GM19324 (cell line): ENCODE data around the gene MDGA2.

Source experiments
- ATAC-seq: cut with Tn5 transposase; IDR thresholded peaks from one replicate; pipeline ENCODE4 v1.9.1; 2021; ENCODE audit warnings: mild to moderate bottlenecking, moderate library complexity; ENCODE audit not compliant: unreplicated experiment, low FRiP score

The MDGA2 gene

GRCh38 chr14:47675466-47676314 is at the start of gene MDGA2:
Gene MDGA2 (minus strand): TSS chr14:47675605.
- no peak for ATAC-seq

DNA sequence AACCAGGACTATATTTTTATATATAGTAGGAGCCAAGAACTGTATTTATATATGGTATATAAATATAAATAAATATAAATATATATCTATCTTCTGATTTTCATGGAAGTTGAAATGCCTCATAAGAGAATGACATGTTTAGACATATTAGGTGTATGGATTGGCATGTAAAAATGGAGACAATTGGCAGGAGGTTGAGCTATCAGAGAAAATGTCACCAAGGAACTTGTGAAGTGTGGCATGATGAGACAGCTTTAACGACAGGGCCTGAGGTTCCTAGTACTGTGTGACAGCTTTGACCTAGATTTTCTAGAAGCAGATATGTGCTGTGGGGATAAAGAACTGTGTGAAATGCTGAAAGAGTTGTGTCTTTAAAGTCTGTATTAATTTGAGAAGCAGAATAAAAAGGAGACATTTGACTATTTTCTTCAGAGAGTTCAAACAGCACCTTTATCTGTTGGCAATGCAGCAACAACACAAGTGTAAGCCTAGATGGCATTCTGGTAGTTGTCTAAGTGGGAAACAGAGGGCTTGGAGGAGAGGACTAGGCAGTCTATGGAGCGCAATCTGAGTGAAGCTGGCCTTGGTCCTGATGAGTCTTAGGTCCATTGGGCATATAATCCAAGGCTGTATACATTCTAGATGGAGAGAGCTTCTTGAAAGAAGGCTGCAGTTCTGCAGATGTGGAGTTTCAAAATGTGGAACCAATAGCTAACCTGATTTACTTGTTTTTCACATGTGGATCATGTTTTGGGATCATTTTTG is 47.7 kb upstream of the MDGA2 start:
- no peak for ATAC-seq

DNA sequence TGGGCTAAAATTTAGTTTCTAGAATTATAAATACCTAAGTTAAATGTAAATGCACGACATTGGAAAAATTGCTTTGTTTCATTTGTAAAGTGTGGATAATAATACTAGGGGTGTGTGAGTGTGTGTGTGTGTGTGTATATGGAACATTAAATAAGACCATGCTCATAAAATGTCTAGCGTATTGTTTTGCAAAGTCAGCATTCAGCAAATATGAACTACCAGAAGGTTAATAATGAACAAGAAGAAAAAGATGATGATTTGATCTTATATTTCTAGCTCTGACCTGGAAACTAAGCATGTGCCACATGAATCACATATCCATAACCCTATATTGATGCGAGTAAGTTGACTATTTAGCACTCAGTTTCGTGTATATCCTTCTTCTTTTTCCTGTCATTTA is 44.9 kb upstream of the MDGA2 start:
- no peak for ATAC-seq

DNA sequence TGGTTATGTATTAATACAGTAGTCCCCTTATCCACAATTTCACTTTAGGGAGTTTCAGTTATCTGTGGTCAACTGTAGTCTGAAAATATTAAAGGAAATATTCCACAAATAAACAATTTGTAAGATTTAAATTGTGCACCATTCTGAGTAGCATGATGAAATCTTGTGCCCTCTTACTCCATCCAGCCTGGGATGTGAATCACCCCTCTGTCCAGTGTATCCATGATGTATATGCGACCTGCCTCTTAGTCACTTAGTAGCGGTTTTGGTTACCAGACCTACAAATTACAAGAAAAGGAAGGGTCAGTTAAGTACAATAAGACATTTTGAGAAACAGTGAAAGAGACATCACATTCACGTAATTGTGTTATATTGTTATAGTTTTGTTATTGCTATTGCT is 39.9 kb upstream of the MDGA2 start:
- ATAC-seq = no peak

- ATAC-seq = no peak
These were observed 35.2 kb upstream of the MDGA2 start for GRCh38 chr14:47710581-47710980.

DNA sequence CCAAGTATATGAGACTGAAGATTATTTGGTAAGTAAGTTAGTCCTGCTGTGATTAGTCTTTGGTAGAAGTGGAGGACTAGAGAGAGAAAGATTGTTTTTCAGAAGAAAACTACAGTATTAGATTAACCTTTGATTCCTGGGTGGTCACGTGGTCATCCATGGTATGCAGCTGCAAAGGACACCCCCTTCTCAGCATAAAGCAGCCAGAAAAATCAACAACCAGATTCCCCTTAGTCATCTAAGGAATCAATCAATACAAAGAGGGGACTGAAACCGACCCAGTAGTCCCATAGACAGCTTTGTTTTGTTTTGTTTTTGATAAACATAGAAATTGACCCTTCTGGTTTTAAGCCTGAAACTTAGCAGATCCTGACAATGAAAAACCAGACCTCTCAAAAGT is 30.3 kb upstream of the MDGA2 start:
- no peak for ATAC-seq

- ATAC-seq = no peak
These were observed 16.4 kb upstream of the MDGA2 start for GRCh38 chr14:47691829-47692228.

DNA sequence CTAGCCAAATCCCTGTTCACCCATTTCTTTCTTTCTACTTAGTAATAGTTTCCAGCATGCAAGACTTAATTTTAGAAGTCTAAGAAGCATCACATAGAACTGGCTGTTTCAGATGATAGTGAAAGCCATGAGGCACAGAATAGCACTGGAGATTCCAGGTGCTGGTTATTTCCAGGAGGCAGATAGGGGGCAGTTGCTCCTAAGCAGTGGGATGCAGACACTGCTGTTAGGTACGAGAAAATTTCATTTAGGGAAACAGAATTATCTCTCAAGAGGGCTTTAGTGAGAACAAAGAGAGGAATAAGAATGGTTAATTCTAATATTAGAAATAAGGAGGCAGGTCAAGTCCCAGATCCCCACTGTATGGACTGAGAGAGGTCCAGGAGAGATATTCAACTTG is 3.6 kb upstream of the MDGA2 start:
- no peak for ATAC-seq

DNA sequence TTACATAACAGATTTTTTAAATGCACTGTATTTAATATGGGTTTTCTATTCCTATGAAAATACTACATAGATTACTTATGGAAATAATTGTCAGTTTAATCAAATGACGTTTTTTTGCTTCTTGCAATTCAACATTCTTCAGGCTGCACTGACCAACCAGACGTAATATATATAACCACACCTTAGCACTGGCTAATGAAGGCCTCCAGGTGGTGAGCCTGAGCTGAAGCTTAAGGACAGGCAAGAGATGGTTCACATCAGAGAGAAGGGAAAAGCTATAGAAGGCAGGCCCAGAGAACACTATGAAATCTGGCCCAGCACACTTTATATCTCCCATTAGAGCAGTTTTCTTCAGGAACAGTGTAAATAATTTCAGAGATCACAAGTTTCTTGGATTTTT is 2.8 kb upstream of the MDGA2 start:
- ATAC-seq = no peak

GRCh38 chr14:47676315-47676617 is 861 bp upstream of the MDGA2 start:
- ATAC-seq = no peak

- no peak for ATAC-seq
These were observed 601 bp downstream of the MDGA2 start for GRCh38 chr14:47674543-47675465.

DNA sequence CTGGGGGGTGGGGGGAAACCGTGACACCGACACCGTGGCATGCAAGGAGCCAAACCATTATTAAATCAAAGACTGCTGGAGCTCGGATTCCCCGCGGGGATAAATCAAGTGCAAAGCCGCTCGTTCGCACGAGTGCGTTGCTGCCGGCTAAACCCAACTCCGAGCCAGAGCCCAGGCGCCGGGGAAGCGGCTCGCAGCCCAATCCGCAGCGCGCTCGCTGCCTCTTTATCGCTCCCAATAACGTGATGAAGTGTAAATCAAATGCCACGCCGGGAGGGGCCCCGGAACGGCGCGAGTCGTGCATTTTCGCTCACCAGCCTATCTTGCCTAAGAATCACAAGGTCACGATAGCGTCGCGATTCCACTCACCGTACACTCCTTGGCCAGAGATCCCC is 1.3 kb downstream of the MDGA2 start:
- no peak for ATAC-seq

DNA sequence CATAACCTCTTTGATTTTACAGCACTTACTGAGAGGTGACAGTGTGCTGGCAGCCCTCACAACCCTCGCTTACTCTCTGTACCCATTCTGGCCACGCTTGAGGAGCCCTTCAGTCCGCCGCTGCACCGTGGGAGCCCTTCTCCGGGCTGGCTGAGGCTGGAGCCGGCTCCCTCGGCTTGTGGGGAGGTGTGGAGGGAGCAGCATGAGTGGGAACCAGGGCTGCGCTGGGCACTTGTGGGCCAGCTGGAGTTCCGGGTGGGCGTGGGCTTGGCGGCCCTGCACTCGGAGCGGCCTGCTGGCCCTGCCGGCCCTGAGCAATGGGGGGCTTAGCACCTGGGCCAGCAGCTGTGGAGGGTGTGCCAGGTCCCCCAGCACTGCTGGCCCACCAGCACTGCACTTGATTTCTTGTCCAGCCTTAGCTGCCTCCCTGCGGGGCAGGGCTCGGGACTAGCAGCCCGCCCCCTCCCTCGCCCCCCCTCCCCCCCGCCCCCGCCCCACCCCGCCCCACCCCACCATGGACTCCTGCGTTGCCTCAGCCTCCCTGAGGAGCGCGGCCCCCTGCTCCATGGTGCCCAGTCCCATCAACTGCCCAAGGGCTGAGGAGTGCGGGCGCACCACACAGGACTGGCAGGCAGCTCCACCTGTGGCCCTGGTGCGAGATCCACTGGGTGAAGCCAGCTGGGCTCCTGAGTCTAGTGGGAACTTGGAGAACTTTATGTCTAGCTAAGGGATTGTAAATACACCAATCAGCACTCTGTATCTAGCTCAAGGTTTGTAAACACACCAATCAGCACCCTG is 9.9 kb downstream of the MDGA2 start:
- no peak for ATAC-seq

DNA sequence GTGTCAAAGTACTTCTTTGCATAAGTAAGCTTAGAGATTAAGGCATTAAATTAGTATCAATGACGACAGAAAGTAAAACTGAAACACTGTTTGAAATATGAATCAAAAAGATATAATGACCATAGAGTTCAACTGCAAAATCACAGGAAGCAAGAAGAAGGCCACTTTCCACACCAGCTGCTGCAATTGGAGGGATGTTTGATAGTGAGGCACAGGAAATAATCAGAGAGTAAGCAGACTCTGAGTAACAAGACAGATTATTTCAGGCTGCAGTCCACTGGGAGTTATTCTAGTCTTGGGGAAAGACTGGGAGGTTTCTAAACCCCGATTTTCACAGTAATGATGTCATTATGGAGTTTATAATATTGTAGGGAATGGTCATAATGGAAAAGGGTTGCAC is 12.9 kb downstream of the MDGA2 start:
- no peak for ATAC-seq

GRCh38 chr14:47660158-47660557 is 15.2 kb downstream of the MDGA2 start:
- ATAC-seq = no peak

DNA sequence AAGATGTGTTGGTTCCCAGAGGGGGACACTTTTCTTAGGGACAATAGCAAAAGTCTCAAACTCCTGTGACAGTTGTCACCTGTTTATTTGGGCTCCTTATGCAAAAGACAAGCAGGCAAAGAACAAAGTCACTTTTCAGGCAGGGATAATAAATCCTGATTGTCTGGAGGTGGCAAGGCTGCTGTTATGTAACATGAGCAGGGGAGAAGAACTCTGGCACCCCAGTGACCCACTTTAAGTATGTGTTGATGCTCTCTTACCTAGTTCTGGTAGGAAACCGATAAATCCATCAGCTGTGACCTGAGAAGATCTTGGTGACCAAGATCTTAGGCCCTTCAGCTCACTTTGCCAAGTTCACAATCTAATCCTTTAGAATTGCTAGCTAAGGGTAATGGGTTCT is 17.4 kb downstream of the MDGA2 start:
- no peak for ATAC-seq

DNA sequence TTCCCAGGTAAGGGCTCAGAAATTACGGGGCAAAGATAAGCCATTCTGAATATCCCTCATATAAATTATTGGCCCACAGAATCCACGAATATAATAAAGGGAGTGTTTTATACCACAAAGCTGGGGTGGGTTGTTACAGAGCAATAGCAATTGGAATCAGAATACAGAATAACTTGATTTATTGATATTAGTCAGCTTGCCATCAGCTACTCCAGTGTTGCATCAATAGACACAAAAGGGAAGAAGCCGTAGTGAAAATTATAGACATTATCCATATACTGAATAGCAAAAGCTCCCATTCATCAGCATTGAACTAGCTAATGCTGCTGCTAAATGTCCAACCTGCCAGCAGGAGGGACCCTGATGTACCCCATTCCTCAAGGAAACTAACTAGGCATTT is 18.3 kb downstream of the MDGA2 start:
- ATAC-seq = no peak

- ATAC-seq = no peak
These were observed 24.1 kb downstream of the MDGA2 start for GRCh38 chr14:47651337-47651736.

DNA sequence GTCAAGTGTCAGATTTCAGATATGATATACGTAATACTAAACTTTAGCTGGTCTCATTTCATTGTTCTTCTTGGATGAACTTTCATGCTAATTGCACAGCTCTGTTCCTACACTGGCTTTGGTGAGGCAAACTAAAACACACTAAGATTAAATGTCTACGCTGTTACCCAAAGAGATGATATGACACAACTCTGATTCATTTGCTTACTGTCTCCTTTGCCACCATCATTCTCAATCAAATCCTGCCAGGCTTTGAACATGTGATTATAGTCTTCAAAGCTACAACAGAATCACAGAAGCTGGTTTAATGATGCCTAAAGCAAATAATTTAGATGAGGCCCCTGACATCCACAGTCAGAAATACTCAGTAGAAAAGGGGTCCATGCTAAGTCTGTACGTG is 37.7 kb downstream of the MDGA2 start:
- no peak for ATAC-seq
